Stimulated activated memory B cell treated with anti-CD40 and anti-IgM and Interleukin-4, amounts not matched to agents 10 μg/mL and 1 μg/mL and 100 μg/mL, for 72 hours (primary cell): ENCODE data around the gene TSPAN5.

Experiments
- ATAC-seq: fragments of 150-1000 bp; cut with Tn5 transposase; 2 replicates; pipeline ENCODE4 v1.10.0; 2021
- H3K27ac Mint-ChIP-seq: one replicate; pipeline ENCODE4 v1.8.0; 2022; ENCODE audit warnings: mild to moderate bottlenecking, mixed read lengths
- H3K27me3 Mint-ChIP-seq: one replicate; pipeline ENCODE4 v1.8.0; 2022; ENCODE audit warnings: mixed read lengths
- H3K36me3 Mint-ChIP-seq: one replicate; pipeline ENCODE4 v1.8.0; 2022; ENCODE audit warnings: mixed read lengths
- H3K4me1 Mint-ChIP-seq: one replicate; pipeline ENCODE4 v1.8.0; 2022; ENCODE audit warnings: mixed read lengths
- H3K4me3 Mint-ChIP-seq: one replicate; pipeline ENCODE4 v1.8.0; 2022; ENCODE audit warnings: mild to moderate bottlenecking, moderate library complexity, mixed read lengths
- H3K9me3 Mint-ChIP-seq: one replicate; pipeline ENCODE4 v1.8.0; 2022; ENCODE audit warnings: mixed read lengths

Gene TSPAN5

GRCh38 chr4:98522636-98523395, 135.6 kb downstream of the TSPAN5 start:
- Mint-ChIP-seq H3K9me3 (no peaks in the 10 kb centered on the region), H3K4me3 (no peak overlapping the region), H3K27ac (peak overlapping the region; percentile 76), H3K36me3 (no peaks in the 10 kb centered on the region), H3K4me1 (peaks cover 37% of the 10 kb centered on the region), H3K27me3 (no peaks in the 10 kb centered on the region)
- ATAC-seq, result no peak

GRCh38 chr4:98522062-98522461, 136.3 kb downstream of the TSPAN5 start:
- Mint-ChIP-seq H3K4me3 (peak overlapping the region; percentile 23), H3K27me3 (no peaks in the 10 kb centered on the region), H3K36me3 (no peaks in the 10 kb centered on the region), H3K9me3 (no peaks in the 10 kb centered on the region), H3K27ac (peak overlapping the region; percentile 76), H3K4me1 (peaks cover 37% of the 10 kb centered on the region)
- ATAC-seq, result no peak

- Mint-ChIP-seq H3K4me1 (peaks cover 37% of the 10 kb centered on the region), H3K27me3 (no peaks in the 10 kb centered on the region), H3K36me3 (peaks cover 5% of the 10 kb centered on the region), H3K27ac (peak overlapping the region; percentile 76), H3K9me3 (no peaks in the 10 kb centered on the region), H3K4me3 (no peak overlapping the region)
- ATAC-seq, result no peak
Observed at GRCh38 chr4:98521486-98521885, 136.9 kb downstream of the TSPAN5 start.

DNA sequence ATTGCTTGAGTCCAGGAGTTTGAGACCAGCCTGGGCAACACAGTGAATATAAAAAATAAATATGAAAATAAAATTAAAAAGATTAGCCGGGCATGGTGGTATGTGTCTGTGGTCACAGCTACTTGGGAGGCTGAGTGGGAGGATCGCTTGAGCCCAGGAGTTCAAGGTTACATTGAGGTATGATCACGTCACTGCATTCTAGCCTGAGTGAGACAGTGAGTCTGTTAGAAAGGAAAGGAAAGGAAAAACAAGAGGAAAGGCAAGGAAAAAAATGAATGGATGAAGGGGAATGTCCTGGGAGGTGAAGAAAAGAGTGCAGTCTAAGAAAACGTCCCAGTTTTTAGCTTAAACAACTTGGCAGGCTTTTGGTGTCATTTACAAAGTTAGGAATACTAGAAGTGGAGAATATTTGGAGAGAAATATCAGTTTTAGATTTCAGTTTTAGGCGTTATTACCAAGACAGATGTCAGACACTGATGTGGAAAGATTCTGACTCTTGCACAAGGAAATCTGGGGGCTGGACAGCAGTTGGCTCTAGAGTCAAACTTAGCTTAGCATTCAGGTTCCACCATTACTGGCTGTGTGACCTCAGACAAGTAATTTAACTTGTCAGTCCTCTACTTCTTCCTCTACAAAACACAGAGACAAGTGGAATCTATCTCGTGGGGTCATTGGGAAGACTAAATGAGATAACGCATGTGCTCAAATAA, 139.0 kb downstream of the TSPAN5 start:
- no peaks in the 10 kb centered on the region for H3K9me3 Mint-ChIP-seq
- peaks cover 5% of the 10 kb centered on the region for H3K36me3 Mint-ChIP-seq
- no peaks in the 10 kb centered on the region for H3K27me3 Mint-ChIP-seq
- H3K4me1 Mint-ChIP-seq, result peaks cover 51% of the 10 kb centered on the region
- ATAC-seq, result no peak
- peak overlapping the region; percentile 70 for H3K27ac Mint-ChIP-seq
- H3K4me3 Mint-ChIP-seq, result no peak overlapping the region

DNA sequence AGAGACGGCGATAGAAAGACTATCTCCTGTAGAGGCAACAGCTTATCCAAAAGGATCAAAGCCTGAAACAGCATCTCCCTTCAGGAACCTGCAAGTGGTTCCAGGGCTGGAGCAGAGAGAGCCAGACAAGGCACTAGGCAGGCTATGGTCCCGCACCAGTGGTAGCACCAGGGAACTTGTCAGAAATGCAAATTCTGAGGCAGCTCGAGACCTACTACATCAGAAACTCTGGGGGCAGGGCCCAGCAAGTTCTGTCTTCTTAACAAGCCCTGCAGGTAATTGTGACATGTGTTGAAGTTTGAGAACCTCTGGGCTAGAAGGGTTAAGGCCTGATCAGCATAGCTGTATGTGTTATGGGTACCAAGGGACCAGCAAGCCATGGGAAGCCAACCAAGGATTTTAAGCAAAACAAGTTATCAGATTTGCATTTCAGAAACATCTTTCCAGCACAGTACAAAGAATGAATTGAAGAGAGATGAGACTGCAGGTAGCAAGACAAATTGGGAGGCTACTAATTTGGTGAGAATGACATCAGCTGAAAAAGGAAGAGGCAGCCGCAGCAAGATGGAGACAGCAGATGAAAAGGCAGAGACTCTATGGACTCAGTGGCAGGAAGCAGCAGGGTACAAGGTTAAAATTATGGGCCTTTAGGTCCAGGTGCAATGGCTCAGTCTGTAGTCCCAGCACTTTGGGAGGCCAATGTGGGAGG, 139.7 kb downstream of the TSPAN5 start:
- H3K9me3 Mint-ChIP-seq, result no peaks in the 10 kb centered on the region
- H3K4me3 Mint-ChIP-seq, result no peak overlapping the region
- H3K36me3 Mint-ChIP-seq, result peaks cover 5% of the 10 kb centered on the region
- peaks cover 51% of the 10 kb centered on the region for H3K4me1 Mint-ChIP-seq
- ATAC-seq, result peak; percentile 96
- peak overlapping the region; percentile 70 for H3K27ac Mint-ChIP-seq
- H3K27me3 Mint-ChIP-seq, result no peaks in the 10 kb centered on the region

DNA sequence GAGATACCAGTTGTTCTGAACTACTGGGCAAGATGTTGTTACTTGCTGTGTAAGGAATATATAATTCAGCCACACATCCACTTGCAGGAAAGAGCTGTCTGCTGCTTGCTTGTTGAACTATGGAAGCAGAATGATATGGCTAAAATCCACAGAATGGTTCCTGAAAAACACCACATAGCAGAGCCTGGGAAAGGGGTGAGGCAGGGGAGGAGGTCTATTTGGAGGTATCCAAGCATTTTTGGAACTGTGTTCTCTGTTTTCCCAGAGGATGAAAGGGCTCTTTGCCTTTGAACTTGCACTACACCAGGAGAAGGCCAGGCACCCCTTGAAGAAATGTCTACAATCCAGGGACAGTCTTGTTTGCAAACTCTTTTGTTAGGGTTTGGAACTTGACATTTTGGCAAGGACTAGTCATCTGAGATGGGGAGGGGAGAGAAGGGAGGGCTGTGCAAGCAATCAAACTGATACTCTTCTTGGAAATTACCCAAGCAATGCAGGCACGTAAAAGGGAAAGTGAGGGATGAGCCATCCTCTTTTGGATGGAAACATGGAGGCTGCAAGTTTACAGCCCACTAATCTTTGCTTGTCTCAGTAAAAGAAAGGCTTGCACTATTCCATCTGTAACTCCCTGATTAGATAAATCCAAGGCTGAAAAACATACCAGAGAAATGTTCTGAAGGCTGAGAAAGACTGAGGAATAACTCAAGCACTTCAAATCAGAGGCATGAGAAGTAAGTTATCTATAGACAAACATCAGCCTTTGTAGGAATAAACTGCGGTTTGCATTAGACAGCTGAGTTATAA, 141.0 kb downstream of the TSPAN5 start:
- H3K27me3 Mint-ChIP-seq, result no peaks in the 10 kb centered on the region
- H3K4me3 Mint-ChIP-seq, result no peak overlapping the region
- H3K27ac Mint-ChIP-seq, result no peak overlapping the region
- ATAC-seq, result no peak
- H3K4me1 Mint-ChIP-seq, result peaks cover 56% of the 10 kb centered on the region
- H3K36me3 Mint-ChIP-seq, result peaks cover 5% of the 10 kb centered on the region
- no peaks in the 10 kb centered on the region for H3K9me3 Mint-ChIP-seq

GRCh38 chr4:98516441-98517217, 141.8 kb downstream of the TSPAN5 start:
- no peak overlapping the region for H3K4me3 Mint-ChIP-seq
- H3K4me1 Mint-ChIP-seq, result peaks cover 48% of the 10 kb centered on the region
- no peaks in the 10 kb centered on the region for H3K27me3 Mint-ChIP-seq
- no peaks in the 10 kb centered on the region for H3K9me3 Mint-ChIP-seq
- ATAC-seq, result no peak
- no peak overlapping the region for H3K27ac Mint-ChIP-seq
- peaks cover 5% of the 10 kb centered on the region for H3K36me3 Mint-ChIP-seq

- ATAC-seq, result no peak
- H3K27me3 Mint-ChIP-seq, result no peaks in the 10 kb centered on the region
- no peaks in the 10 kb centered on the region for H3K9me3 Mint-ChIP-seq
- peaks cover 45% of the 10 kb centered on the region for H3K4me1 Mint-ChIP-seq
- peaks cover 5% of the 10 kb centered on the region for H3K36me3 Mint-ChIP-seq
- peak overlapping the region; percentile 0 for H3K27ac Mint-ChIP-seq
- H3K4me3 Mint-ChIP-seq, result no peak overlapping the region
Observed at GRCh38 chr4:98516042-98516440, 142.4 kb downstream of the TSPAN5 start.

- Mint-ChIP-seq H3K9me3 (no peaks in the 10 kb centered on the region), H3K27ac (peak overlapping the region; percentile 0), H3K4me3 (no peak overlapping the region), H3K27me3 (no peaks in the 10 kb centered on the region), H3K4me1 (peaks cover 51% of the 10 kb centered on the region), H3K36me3 (peaks cover 5% of the 10 kb centered on the region)
- ATAC-seq, result no peak
Observed at GRCh38 chr4:98515470-98515809, 143.0 kb downstream of the TSPAN5 start.

- Mint-ChIP-seq H3K36me3 (peaks cover 5% of the 10 kb centered on the region), H3K4me3 (no peak overlapping the region), H3K9me3 (no peaks in the 10 kb centered on the region), H3K4me1 (peaks cover 47% of the 10 kb centered on the region), H3K27me3 (no peaks in the 10 kb centered on the region), H3K27ac (peak overlapping the region; percentile 0)
- no peak for ATAC-seq
Observed at GRCh38 chr4:98514741-98515469, 143.5 kb downstream of the TSPAN5 start.

DNA sequence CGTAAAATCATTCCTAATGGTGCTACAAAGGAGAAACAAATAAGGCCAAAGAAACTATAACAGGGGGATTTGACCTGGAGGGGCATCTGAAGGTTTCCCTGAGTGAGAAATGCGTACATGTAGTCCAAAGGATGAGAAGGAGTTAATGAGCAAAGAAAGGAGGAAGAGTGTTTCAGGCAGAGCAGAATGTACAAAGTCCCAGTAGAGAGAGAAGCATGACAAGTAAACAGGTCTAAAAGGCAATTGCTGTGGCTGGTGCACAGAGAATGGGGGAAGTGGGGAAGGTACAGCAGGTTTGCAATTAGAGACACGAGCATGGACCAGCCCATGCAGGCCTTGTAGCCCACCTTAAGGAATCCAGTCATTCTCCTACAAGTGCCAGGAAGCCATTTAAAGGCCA, 145.5 kb downstream of the TSPAN5 start:
- no peak overlapping the region for H3K4me3 Mint-ChIP-seq
- no peak overlapping the region for H3K27ac Mint-ChIP-seq
- no peak for ATAC-seq
- no peaks in the 10 kb centered on the region for H3K27me3 Mint-ChIP-seq
- H3K4me1 Mint-ChIP-seq, result peaks cover 27% of the 10 kb centered on the region
- no peaks in the 10 kb centered on the region for H3K9me3 Mint-ChIP-seq
- H3K36me3 Mint-ChIP-seq, result peaks cover 5% of the 10 kb centered on the region

GRCh38 chr4:98510757-98511517, 147.5 kb downstream of the TSPAN5 start:
- no peaks in the 10 kb centered on the region for H3K36me3 Mint-ChIP-seq
- no peak overlapping the region for H3K4me3 Mint-ChIP-seq
- no peak for ATAC-seq
- no peaks in the 10 kb centered on the region for H3K27me3 Mint-ChIP-seq
- no peaks in the 10 kb centered on the region for H3K9me3 Mint-ChIP-seq
- H3K27ac Mint-ChIP-seq, result no peak overlapping the region
- peaks cover 25% of the 10 kb centered on the region for H3K4me1 Mint-ChIP-seq

GRCh38 chr4:98510340-98510739, 148.1 kb downstream of the TSPAN5 start:
- Mint-ChIP-seq H3K9me3 (no peaks in the 10 kb centered on the region), H3K27me3 (no peaks in the 10 kb centered on the region), H3K27ac (no peak overlapping the region), H3K4me3 (no peak overlapping the region), H3K36me3 (no peaks in the 10 kb centered on the region), H3K4me1 (peaks cover 19% of the 10 kb centered on the region)
- no peak for ATAC-seq
